Prostate gland (tissue), 2 donors: Measurements from ENCODE around the gene NEDD4L. TPM values are rescaled to one million over a fixed set of nuclear protein-coding genes. Genes with fewer than 3 reads are reported as not detected.

ENCODE experiments used
- DNase-seq: peaks from one replicate; pipeline ENCODE4 v3.0.0-alpha.2; 2019; ENCODE audit warnings: low spot score
- H3K27ac ChIP-seq, 2 donors: fragments of 200-600 bp; sonication (generic); 2 replicates each; pipeline ENCODE4 v1.5.1; 2017 to 2019
- H3K27me3 ChIP-seq: fragments of 200-600 bp; sonication (generic); replicated peaks from 2 replicates; pipeline ENCODE4 v1.5.1; 2019; ENCODE audit not compliant: insufficient read depth
- H3K36me3 ChIP-seq, 2 donors: fragments of 200-600 bp; sonication (generic); 1 replicate in 1 of 2; 2 replicates in 1 of 2; pipeline versions ENCODE4 v1.5.1 to v1.8.1; 2017 to 2019
- H3K4me1 ChIP-seq: fragments of 200-600 bp; sonication (generic); replicated peaks from 2 replicates; pipeline ENCODE4 v1.5.1; 2019
- H3K4me3 ChIP-seq, 2 donors: fragments of 200-600 bp; sonication (generic); 2 replicates each; pipeline ENCODE4 v1.5.1; 2017 to 2019
- H3K9me3 ChIP-seq: fragments of 200-600 bp; sonication (generic); 2 replicates; pipeline ENCODE4 v1.5.1; 2017
- CTCF ChIP-seq, 4 experiments: fragments of 200-600 bp in 2 of 4; fragments of 450-650 bp in 2 of 4; sonication (generic) in 2 of 4; IDR thresholded peaks; 1 replicate in 3 of 4; 2 replicates in 1 of 4; pipeline ENCODE4 v1.5.1; 2016 to 2019; ENCODE audit warnings: antibody characterized with exemption in 4 of 4, mild to moderate bottlenecking in 2 of 4, moderate library complexity in 2 of 4
- POLR2A ChIP-seq: fragments of 450-650 bp; IDR thresholded peaks from one replicate; pipeline ENCODE4 v1.6.1; 2016; ENCODE audit warnings: antibody characterized with exemption, mild to moderate bottlenecking
- POLR2AphosphoS5 ChIP-seq: sonication (generic); formaldehyde crosslinking; IDR thresholded peaks from one replicate; pipeline ENCODE4 v1.6.1; 2017; ENCODE audit warnings: antibody characterized with exemption
- WGBS: methylation state at CpG from one replicate; pipeline ENCODE4 v1.1.5; 2018; 5-methylcytosine and 5-hydroxymethylcytosine counted together
- intact Hi-C: fragments of 100-400 bp; cut with DNase I; formaldehyde crosslinking; loops from one replicate; pipeline ENCODE4 v1.14.2; 2022
- total RNA-seq, 2 donors: library from RNA; depleted of rRNA; stranded (reverse); fragments of >200 nt; gene quantifications; one replicate each; pipeline ENCODE4 v1.1.0, GENCODE V29; 2016

The NEDD4L gene
- total RNA-seq, 2 donors from 2014 or later, result 280 to 420 TPM

DNA sequence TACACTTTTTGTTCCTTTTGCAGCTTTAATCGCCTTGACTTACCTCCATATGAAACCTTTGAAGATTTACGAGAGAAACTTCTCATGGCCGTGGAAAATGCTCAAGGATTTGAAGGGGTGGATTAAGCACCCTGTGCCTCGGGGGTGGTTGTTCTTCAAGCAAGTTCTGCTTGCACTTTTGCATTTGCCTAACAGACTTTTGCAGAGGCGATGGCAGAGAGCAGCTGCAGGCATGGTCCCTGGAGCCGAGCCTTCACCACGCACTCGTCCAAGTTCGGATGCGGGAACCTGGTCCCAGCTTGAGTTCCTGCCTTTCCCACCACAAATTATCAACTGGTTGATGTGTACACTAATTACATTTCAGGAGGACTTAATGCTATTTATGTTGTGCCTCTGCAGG, 352.1 kb downstream of the NEDD4L start:
- Histone ChIP-seq H3K9me3 (no peaks in the 10 kb centered on the region), H3K27me3 (no peaks in the 10 kb centered on the region), H3K36me3 (peaks cover 0 to 2% of the 10 kb centered on the region in 2 donors), H3K4me3 (no peak overlapping the region), H3K27ac (no peak overlapping the region), H3K4me1 (peaks cover 6% of the 10 kb centered on the region)
- WGBS, result 57% methylated on average over 10 of the region's 10 CpGs
- intact Hi-C loops, result no loop called here
- TF ChIP-seq CTCF (IDR thresholded peaks at IDR 0.05) (no peak), POLR2AphosphoS5 (no peak), POLR2A (no peak)
- no peak for DNase-seq

DNA sequence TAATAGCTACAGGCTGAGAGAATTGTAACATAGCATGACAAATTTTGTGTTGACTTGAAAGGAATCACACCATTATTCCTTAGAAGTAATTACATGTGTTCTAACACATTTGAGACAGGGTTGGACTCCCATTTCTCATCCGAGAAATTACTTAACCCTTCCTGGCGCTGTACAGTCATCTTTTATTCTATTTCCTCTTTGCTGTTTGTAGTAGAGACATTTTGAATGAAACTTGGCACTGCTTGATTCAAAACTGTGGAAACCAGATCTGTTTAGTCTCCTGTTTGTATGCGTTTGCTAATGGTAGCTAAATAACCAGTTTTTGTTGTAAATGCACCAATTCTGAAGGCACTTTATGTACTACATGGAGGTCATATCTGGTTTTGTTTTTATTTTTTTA, 352.9 kb downstream of the NEDD4L start:
- no peak for TF ChIP-seq CTCF (IDR thresholded peaks at IDR 0.05)
- TF ChIP-seq POLR2A, result no peak
- TF ChIP-seq POLR2AphosphoS5, result no peak
- Histone ChIP-seq H3K9me3 (no peaks in the 10 kb centered on the region), H3K27ac (no peak overlapping the region), H3K27me3 (no peaks in the 10 kb centered on the region), H3K36me3 (no peaks in the 10 kb centered on the region), H3K4me3 (no peak overlapping the region), H3K4me1 (peaks cover 6% of the 10 kb centered on the region)
- WGBS, result 66% methylated on average over 3 of the region's 3 CpGs
- DNase-seq, result no peak
- intact Hi-C loops, result no loop called here

DNA sequence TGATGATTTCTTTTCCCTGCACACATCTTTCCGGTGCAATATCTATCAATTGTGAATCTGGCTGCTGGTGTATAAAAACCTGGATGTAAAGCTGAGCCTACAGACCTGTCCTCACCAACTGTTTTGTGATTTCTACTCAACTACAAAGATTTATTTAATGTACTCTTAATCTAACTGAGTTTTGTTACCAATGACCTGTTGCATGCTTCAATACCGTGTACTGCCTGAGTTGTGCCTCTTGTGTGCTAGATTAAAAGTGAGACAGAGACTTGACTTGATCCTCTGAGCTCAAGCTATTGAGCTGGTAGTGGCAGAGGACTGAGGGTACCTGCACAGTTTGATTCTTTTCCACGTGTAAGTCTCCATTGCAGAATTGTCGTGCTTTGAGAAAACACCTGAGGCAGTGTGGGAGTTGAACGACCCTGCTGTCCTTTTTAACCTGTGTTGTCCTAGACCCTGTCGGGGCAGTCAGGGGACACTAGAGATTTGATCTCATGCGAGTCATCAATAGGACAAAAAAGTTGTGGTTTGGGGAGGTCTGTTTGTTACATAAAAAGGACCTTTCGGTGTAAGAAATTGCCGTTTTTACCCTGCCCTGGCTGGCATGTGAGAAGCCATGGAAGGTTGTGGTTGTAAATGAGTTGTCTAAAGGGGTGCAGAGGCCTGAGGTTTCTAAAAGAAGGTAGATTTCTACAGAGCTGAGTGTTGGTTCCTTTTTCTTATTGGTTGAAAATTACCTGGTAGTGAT, 353.5 kb downstream of the NEDD4L start:
- intact Hi-C loops, result no loop called here
- H3K36me3 ChIP-seq, result no peaks in the 10 kb centered on the region
- peaks cover 6% of the 10 kb centered on the region for H3K4me1 ChIP-seq
- no peaks in the 10 kb centered on the region for H3K9me3 ChIP-seq
- no peak overlapping the region for H3K4me3 ChIP-seq
- DNase-seq, result no peak
- TF ChIP-seq POLR2A (no peak), CTCF (IDR thresholded peaks at IDR 0.05) (no peak), POLR2AphosphoS5 (no peak)
- WGBS, result 90% methylated on average over 9 of the region's 9 CpGs
- no peak overlapping the region for H3K27ac ChIP-seq
- no peaks in the 10 kb centered on the region for H3K27me3 ChIP-seq

DNA sequence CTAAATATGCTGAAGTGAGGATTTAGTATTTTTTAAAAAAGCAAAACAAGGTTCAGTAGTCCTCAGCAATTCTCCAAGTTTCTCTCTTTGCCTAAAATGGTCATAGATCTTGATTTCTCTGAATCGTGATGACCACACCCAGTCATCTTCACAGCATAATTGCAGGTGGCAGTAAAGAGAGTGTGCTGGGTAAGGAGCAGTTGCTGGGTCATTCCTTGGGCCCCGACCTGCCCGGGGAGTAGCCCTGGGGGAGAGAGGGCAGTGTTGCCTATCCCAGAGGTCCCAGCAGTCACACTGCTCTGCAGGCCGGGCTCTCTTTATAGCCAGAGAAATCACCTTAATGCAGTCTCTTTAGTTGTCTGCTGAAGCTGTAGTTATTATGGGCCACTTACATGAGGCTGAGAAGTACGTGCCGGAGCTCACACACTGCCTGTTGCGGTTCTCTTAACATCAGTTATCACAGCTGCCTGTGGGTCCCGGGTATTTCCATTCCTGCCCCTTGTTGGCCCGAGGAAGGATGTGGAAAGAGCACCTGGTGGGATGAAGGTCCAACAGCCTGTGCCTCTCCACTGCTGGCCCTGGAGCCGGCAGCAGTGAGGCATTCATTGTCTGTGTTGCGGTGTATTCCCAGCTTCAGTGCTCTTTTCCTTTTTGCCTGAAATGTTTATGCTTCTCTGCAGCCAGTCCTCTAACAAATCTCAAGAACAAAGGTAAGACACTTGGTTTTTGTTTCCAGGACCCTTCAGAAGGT, 354.8 kb downstream of the NEDD4L start:
- 88% methylated on average over 11 of the region's 11 CpGs for WGBS
- TF ChIP-seq CTCF (IDR thresholded peaks at IDR 0.05) (no peak), POLR2A (no peak), POLR2AphosphoS5 (no peak)
- H3K36me3 ChIP-seq, result no peaks in the 10 kb centered on the region
- DNase-seq, result no peak
- intact Hi-C loops, result no loop called here
- H3K9me3 ChIP-seq, result no peaks in the 10 kb centered on the region
- H3K27me3 ChIP-seq, result no peaks in the 10 kb centered on the region
- no peak overlapping the region for H3K4me3 ChIP-seq
- no peak overlapping the region for H3K27ac ChIP-seq
- H3K4me1 ChIP-seq, result peaks cover 6% of the 10 kb centered on the region
